ENCODE measurements around the gene RHOT2. TPM values are rescaled to one million over a fixed set of nuclear protein-coding genes. Genes with fewer than 3 reads are reported as not detected.
"Not testable (repeated sequence)": the region's sequence is repeated elsewhere in the genome, so short reads cannot be mapped to it uniquely, and the experiment has no call there.

The RHOT2 gene
- total and polyA plus RNA-seq, 3 donors from 2014 or later = 77.7 to 176 (median 157) TPM

- peaks cover 42% of the 10 kb centered on the region for H3K4me1 ChIP-seq
- no peak for DNase-seq
- no peaks in the 10 kb centered on the region for H3K9me3 ChIP-seq
- WGBS, 2 donors = 79% methylated on average over 10 of the region's 10 CpGs; no CpG with 5 or more reads in 1 of the 2 donors
- TF ChIP-seq POLR2A (IDR thresholded peaks at IDR 0.05) (no peak), CTCF (IDR thresholded peaks at IDR 0.05) (peak in 1 of 3 experiments; percentile 11)
- no peaks in the 10 kb centered on the region for H3K36me3 ChIP-seq (ENCODE audit: low read depth, missing control alignments)
- no peaks in the 10 kb centered on the region for H3K27me3 ChIP-seq
- no peak overlapping the region for H3K27ac ChIP-seq
- no peak overlapping the region for H3K4me3 ChIP-seq
- intact Hi-C loops (cut with DNase I; ENCODE audit: low total_unique reads) = no loop called here
Measured at GRCh38 chr16:685967-686366, 18.0 kb downstream of the RHOT2 start.

GRCh38 chr16:686459-687260 lies 18.7 kb downstream of the RHOT2 start:
- Histone ChIP-seq H3K4me1 (peaks cover 35% of the 10 kb centered on the region), H3K27ac (no peak overlapping the region), H3K27me3 (no peaks in the 10 kb centered on the region), H3K36me3 (ENCODE audit: low read depth, missing control alignments) (no peaks in the 10 kb centered on the region), H3K4me3 (no peak overlapping the region), H3K9me3 (no peaks in the 10 kb centered on the region)
- 92% methylated on average over 51 of the region's 51 CpGs; no CpG with 5 or more reads in 1 of the 2 donors for WGBS, 2 donors
- intact Hi-C loops (cut with DNase I; ENCODE audit: low total_unique reads) = no loop called here
- TF ChIP-seq POLR2A (IDR thresholded peaks at IDR 0.05) (no peak), CTCF (IDR thresholded peaks at IDR 0.05) (no peak)
- DNase-seq = no peak

GRCh38 chr16:687499-687898 lies 19.6 kb downstream of the RHOT2 start:
- intact Hi-C loops (cut with DNase I; ENCODE audit: low total_unique reads) = no loop called here
- Histone ChIP-seq H3K9me3 (no peaks in the 10 kb centered on the region), H3K27me3 (no peaks in the 10 kb centered on the region), H3K4me1 (peaks cover 33% of the 10 kb centered on the region), H3K4me3 (no peak overlapping the region), H3K36me3 (ENCODE audit: low read depth, missing control alignments) (no peaks in the 10 kb centered on the region), H3K27ac (no peak overlapping the region)
- WGBS, 2 donors = 87 to 94% methylated on average over 18 to 19 of the region's 19 CpGs
- TF ChIP-seq CTCF (IDR thresholded peaks at IDR 0.05) (no peak), POLR2A (IDR thresholded peaks at IDR 0.05) (no peak)
- DNase-seq = no peak

- 80 to 85% methylated on average over 16 to 26 of the region's 26 CpGs for WGBS, 2 donors
- Histone ChIP-seq H3K4me3 (peak overlapping the region; percentile 86 to 97), H3K27ac (peak overlapping the region; percentile 73 to 74), H3K36me3 (ENCODE audit: low read depth, missing control alignments) (no peaks in the 10 kb centered on the region), H3K4me1 (peaks cover 25% of the 10 kb centered on the region), H3K9me3 (no peaks in the 10 kb centered on the region), H3K27me3 (no peaks in the 10 kb centered on the region)
- TF ChIP-seq CTCF (IDR thresholded peaks at IDR 0.05) = no peak
- no peak for TF ChIP-seq POLR2A (IDR thresholded peaks at IDR 0.05)
- DNase-seq = no peak
- intact Hi-C loops (cut with DNase I; ENCODE audit: low total_unique reads) = no loop called here
Measured at GRCh38 chr16:689175-689897, 21.4 kb downstream of the RHOT2 start.

GRCh38 chr16:691242-691641 lies 23.3 kb downstream of the RHOT2 start:
- 75 to 85% methylated on average over 16 of the region's 16 CpGs for WGBS, 2 donors
- H3K4me3 ChIP-seq; H3K9me3 ChIP-seq; DNase-seq; H3K27ac ChIP-seq; H3K27me3 ChIP-seq; H3K36me3 ChIP-seq (ENCODE audit: low read depth, missing control alignments); intact Hi-C loops (cut with DNase I; ENCODE audit: low total_unique reads): not testable (repeated sequence)
- H3K4me1 ChIP-seq = peaks cover 19% of the 10 kb centered on the region

Data from testis (tissue), 3 donors.